Dermis blood vessel endothelial cell (primary cell): ENCODE results near the gene PRAC2. TPM values are rescaled to one million over a fixed set of nuclear protein-coding genes. Genes with fewer than 3 reads are reported as not detected.

Source experiments
- DNase-seq: peaks from one replicate; pipeline ENCODE4 v3.0.0; 2010
- total RNA-seq: library from RNA; depleted of rRNA; stranded (reverse); fragments of >200 nt; gene quantifications from 2 replicates; pipeline ENCODE4 v1.2.3, GENCODE V29; 2014

Gene PRAC2
- total RNA-seq, 1 donor from 2014 or later: not detected

- no peak for DNase-seq
These were observed 32.4 kb downstream of the PRAC2 start for GRCh38 chr17:48755356-48755755.

GRCh38 chr17:48756830-48757251 lies 33.9 kb downstream of the PRAC2 start:
- no peak for DNase-seq

- no peak for DNase-seq
These were observed 34.6 kb downstream of the PRAC2 start for GRCh38 chr17:48757524-48757961.

- DNase-seq: no peak
These were observed 36.3 kb downstream of the PRAC2 start for GRCh38 chr17:48759288-48759687.

GRCh38 chr17:48760411-48760810 lies 37.4 kb downstream of the PRAC2 start:
- no peak for DNase-seq

- no peak for DNase-seq
These were observed 38.1 kb downstream of the PRAC2 start for GRCh38 chr17:48761114-48761513.

- no peak for DNase-seq
These were observed 44.3 kb downstream of the PRAC2 start for GRCh38 chr17:48767263-48767774.

- DNase-seq: no peak
These were observed 46.2 kb downstream of the PRAC2 start for GRCh38 chr17:48769009-48769675.

GRCh38 chr17:48770954-48771353 lies 48.0 kb downstream of the PRAC2 start:
- no peak for DNase-seq

- DNase-seq: no peak
These were observed 50.3 kb downstream of the PRAC2 start for GRCh38 chr17:48773245-48773644.

Other genes starting within 250 kb of the PRAC2 start
- gene HOXB1, start 192.2 kb upstream of the PRAC2 start, total RNA-seq: not detected in 2 replicates
- gene HOXB2, start 178.1 kb upstream of the PRAC2 start, total RNA-seq: 4.8 and 5.2 TPM in 2 replicates
- 2.7 and 3.2 TPM in 2 replicates for gene HOXB4, start 144.8 kb upstream of the PRAC2 start, total RNA-seq
- 9.5 and 11.9 TPM in 2 replicates for gene HOXB3, start 132.9 kb upstream of the PRAC2 start, total RNA-seq
- 0.17 and 0.23 TPM in 2 replicates for gene HOXB5, start 129.4 kb upstream of the PRAC2 start, total RNA-seq
- gene HOXB6, start 118.2 kb upstream of the PRAC2 start, total RNA-seq: 7.5 and 11.9 TPM in 2 replicates
- 9.9 and 11.4 TPM in 2 replicates for gene HOXB7, start 112.2 kb upstream of the PRAC2 start, total RNA-seq
- gene HOXB8, start 107.9 kb upstream of the PRAC2 start, total RNA-seq: 1.2 and 4.1 TPM in 2 replicates
- 0.47 and 1.0 TPM in 2 replicates for gene HOXB9, start 96.8 kb upstream of the PRAC2 start, total RNA-seq
- not detected in 2 replicates for gene PRAC1, start 667 bp upstream of the PRAC2 start, total RNA-seq
- not detected in 2 replicates for gene HOXB13, start 5.6 kb downstream of the PRAC2 start, total RNA-seq
- gene TTLL6, start 94.0 kb downstream of the PRAC2 start, total RNA-seq: not detected in 2 replicates
- 50.2 and 78.3 TPM in 2 replicates for gene CALCOCO2, start 107.8 kb downstream of the PRAC2 start, total RNA-seq
- gene ATP5MC1, start 169.6 kb downstream of the PRAC2 start, total RNA-seq: 46.6 and 58.8 TPM in 2 replicates
- gene UBE2Z, start 185.2 kb downstream of the PRAC2 start, total RNA-seq: 71.0 and 75.1 TPM in 2 replicates
- 127 and 138 TPM in 2 replicates for gene SNF8, start 221.7 kb downstream of the PRAC2 start, total RNA-seq
- gene GIP, start 245.4 kb downstream of the PRAC2 start, total RNA-seq: not detected in 2 replicates